AG10803 (cell line): ENCODE measurements around the gene TACC3.
A peak's percentile ranks its signal among the peaks of the same experiment; 100 is the strongest.

ENCODE experiments used
- DNase-seq: peaks from one replicate; pipeline ENCODE4 v3.0.0; 2010; ENCODE audit warnings: low read depth
- H3K4me3 ChIP-seq: 2 replicates; pipeline ENCODE4 v1.5.1; 2011; ENCODE audit warnings: mild to moderate bottlenecking, low read length, control low read depth
- CTCF ChIP-seq: conservative IDR thresholded peaks from 2 replicates; pipeline ENCODE4 v1.5.1; 2011; ENCODE audit warnings: mild to moderate bottlenecking, low read length, control low read depth, inconsistent platforms

Gene TACC3

GRCh38 chr4:1678244-1678643 lies 43.1 kb upstream of the TACC3 start:
- TF ChIP-seq CTCF, result no peak
- H3K4me3 ChIP-seq, result no peak overlapping the region
- no peak for DNase-seq

GRCh38 chr4:1682860-1683259 lies 38.5 kb upstream of the TACC3 start:
- peak overlapping the region; percentile 65 for H3K4me3 ChIP-seq
- DNase-seq, result no peak
- no peak for TF ChIP-seq CTCF

GRCh38 chr4:1683261-1683735 lies 38.0 kb upstream of the TACC3 start:
- no peak for TF ChIP-seq CTCF
- H3K4me3 ChIP-seq, result peak overlapping the region; percentile 65
- DNase-seq, result peak; percentile 89

DNA sequence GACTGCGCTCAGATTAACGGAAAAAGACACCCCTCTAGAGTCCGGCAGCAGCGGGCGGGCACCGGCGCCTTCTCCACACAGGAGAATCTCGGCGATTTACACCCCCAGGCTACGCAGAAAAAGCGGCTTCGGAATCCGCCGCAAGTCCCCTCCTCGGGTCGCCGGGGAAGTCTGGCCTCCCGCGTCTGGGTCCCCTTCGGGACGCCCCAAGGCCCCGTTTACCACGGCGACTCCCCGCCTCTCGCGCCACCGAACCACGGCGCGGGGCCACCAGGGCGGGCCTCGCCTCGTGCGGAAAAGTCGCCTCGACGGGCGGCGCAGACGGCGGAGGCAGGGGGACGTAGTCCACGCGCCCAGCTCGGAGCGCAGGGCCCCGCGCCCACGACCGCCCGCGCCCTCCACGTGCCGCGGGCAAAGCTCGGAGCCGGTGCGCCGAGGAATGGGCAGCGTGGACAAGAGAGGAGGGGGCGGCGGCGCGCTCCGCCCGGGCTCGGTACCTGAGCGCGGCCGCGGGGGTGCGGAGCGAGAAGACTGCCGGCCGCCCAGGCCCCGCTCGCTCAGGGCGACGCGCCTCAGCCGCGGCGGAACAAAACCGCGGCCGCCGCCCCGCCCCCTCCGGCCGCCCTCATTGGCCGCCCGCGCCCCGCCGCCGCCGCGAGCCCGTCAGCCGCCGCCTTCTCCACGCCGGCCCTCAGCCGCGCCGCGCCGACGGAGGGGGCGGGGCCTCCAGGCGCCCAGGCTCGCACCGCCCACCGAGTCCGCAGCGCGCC lies 37.4 kb upstream of the TACC3 start, which contains the start of gene FAM53A:
TSS of gene FAM53A (minus strand) at position 578 of the 770 bp plus-strand sequence. CDS start 15,572 bp downstream, outside the sequence.
- no peak for TF ChIP-seq CTCF
- peak within 1 kb of the TSS; percentile 65 for H3K4me3 ChIP-seq
- DNase-seq, result peak; percentile 81

DNA sequence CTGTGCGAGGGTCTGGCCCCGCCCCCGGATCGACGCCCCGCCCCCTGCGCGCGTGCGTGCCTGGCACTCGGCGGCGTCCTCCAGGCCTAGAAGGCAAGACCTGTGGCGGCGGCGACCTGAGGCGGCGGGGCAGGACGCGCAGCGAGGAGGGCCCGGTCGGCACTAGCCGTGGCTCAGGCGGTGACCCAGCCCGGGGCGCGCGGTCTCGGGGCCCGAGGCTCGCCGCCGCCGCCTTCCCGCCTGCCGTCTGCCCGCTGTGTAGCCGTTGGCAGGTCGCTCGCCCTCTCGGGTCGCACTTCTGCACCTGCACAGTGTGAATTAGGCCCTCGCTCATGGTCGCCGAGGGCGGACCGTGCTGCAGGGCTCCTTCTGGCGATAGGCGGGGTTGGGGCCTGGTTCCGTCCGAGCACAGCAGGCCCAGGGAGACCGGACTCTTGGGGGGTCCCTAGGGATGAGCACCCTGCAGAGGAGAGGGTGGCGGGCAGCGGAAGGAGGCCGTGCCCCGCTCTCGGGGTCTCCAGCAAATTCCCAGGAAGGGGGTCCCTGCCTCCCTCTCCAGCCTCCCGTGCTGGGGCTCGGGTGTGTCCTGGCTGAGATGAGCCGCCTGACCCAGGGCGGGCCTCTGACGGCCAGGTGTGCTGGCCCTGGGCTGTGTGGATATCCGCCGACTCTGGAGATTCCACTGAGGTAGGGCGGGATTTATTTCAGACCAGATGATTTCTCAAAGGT lies 36.7 kb upstream of the TACC3 start:
- H3K4me3 ChIP-seq, result peak overlapping the region; percentile 64
- no peak for TF ChIP-seq CTCF
- no peak for DNase-seq

DNA sequence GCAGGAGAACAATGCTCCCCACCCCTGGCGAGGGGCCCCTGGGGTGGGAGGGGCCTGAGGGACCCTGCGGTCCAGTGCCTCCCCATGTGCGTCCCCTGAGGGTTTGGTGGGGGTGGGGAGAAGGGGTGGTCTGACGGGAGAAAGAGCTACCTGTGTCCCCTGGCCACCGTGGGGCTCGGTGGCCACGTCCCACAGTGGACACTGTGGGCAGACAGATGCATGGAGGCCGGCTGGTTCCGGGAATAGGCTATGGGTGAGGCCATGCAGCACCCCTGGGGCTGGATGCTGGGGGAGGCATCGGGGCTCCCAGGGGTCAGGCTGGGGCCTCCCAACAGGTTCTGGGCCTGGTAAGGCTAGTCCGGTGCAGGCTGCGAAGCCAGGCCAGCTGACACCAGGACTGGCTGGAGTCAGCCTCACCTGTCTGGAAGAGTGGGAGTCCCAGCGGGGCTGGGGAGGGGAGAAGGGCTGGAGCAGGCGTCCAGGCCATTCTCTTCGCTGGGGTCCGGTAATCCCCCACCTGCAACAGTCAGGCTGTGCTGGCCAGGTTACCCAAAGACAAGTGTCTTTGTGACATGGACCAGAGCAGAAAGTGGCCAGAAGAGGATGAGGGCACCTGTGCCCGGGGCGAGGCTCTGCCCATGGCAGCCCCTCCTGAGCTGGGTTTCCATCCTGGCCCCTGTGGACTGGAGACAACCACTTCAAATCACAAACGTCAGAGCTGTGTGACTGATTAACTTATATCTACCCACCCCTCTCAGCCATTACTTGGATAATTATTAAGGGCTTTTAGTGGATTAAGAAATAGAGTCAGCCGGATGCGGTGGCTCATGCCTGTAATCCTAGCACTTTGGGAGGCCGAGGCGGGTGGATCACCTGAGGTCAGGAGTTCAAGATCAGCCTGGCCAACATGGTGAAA lies 35.8 kb upstream of the TACC3 start:
- no peak for DNase-seq
- peak overlapping the region; percentile 64; the same call in 1 of the 2 replicates for H3K4me3 ChIP-seq
- no peak for TF ChIP-seq CTCF
